NCI-H1048 (cell line): Measurements from ENCODE around the gene EID2B.

ENCODE experiments used
- DNase-seq: peaks from one replicate; lab custom pipeline; 2025; lab: John Stamatoyannopoulos, UW

EID2B gene

GRCh38 chr19:39532233-39533002 lies at the start of gene EID2B:
Gene EID2B, minus strand, starts transcription at chr19:39532852. Its CDS starts 50 bp downstream, at chr19:39532802.
- peak; percentile 94 for DNase-seq

- no peak for DNase-seq
These were observed 49.8 kb upstream of the EID2B start for GRCh38 chr19:39582442-39582841.

- no peak for DNase-seq
These were observed 36.0 kb upstream of the EID2B start for GRCh38 chr19:39568604-39569003.

GRCh38 chr19:39566064-39566463 lies 33.4 kb upstream of the EID2B start:
- DNase-seq, result no peak

GRCh38 chr19:39563408-39563807 lies 30.8 kb upstream of the EID2B start:
- no peak for DNase-seq

GRCh38 chr19:39558624-39559117 lies 26.0 kb upstream of the EID2B start:
- no peak for DNase-seq

- no peak for DNase-seq
These were observed 25.4 kb upstream of the EID2B start for GRCh38 chr19:39557811-39558623.

GRCh38 chr19:39555883-39556282 lies 23.2 kb upstream of the EID2B start:
- no peak for DNase-seq

GRCh38 chr19:39554701-39555311 lies 22.2 kb upstream of the EID2B start:
- DNase-seq, result no peak

- no peak for DNase-seq
These were observed 20.5 kb upstream of the EID2B start for GRCh38 chr19:39553082-39553652.

GRCh38 chr19:39550197-39550596 lies 17.5 kb upstream of the EID2B start:
- DNase-seq, result no peak

GRCh38 chr19:39546599-39546998 lies 13.9 kb upstream of the EID2B start:
- no peak for DNase-seq

GRCh38 chr19:39544911-39545310 lies 12.3 kb upstream of the EID2B start:
- DNase-seq, result no peak

GRCh38 chr19:39544226-39544903 lies 11.7 kb upstream of the EID2B start:
- DNase-seq, result no peak

GRCh38 chr19:39543477-39543857 lies 10.8 kb upstream of the EID2B start:
- DNase-seq, result no peak

- DNase-seq, result no peak
These were observed 9.6 kb upstream of the EID2B start for GRCh38 chr19:39542206-39542605.

- no peak for DNase-seq
These were observed 7.7 kb upstream of the EID2B start for GRCh38 chr19:39540333-39540673.

GRCh38 chr19:39539518-39540332 lies 7.1 kb upstream of the EID2B start, which contains the start of gene EID2:
Gene EID2, minus strand, starts transcription at chr19:39540161. Its CDS starts 82 bp downstream, at chr19:39540079.
- DNase-seq, result peak; percentile 65

GRCh38 chr19:39539165-39539517 lies 6.5 kb upstream of the EID2B start:
- DNase-seq, result no peak

GRCh38 chr19:39533791-39534190 lies 1.1 kb upstream of the EID2B start:
- DNase-seq, result no peak

GRCh38 chr19:39533003-39533512 lies 406 bp upstream of the EID2B start:
- no peak for DNase-seq
